GM19463 (cell line): ENCODE results near the gene MAP3K5.

Source experiments
- ATAC-seq: cut with Tn5 transposase; IDR thresholded peaks from one replicate; pipeline ENCODE4 v1.9.1; 2021; ENCODE audit warnings: mild to moderate bottlenecking, moderate library complexity; ENCODE audit not compliant: unreplicated experiment

The MAP3K5 gene

DNA sequence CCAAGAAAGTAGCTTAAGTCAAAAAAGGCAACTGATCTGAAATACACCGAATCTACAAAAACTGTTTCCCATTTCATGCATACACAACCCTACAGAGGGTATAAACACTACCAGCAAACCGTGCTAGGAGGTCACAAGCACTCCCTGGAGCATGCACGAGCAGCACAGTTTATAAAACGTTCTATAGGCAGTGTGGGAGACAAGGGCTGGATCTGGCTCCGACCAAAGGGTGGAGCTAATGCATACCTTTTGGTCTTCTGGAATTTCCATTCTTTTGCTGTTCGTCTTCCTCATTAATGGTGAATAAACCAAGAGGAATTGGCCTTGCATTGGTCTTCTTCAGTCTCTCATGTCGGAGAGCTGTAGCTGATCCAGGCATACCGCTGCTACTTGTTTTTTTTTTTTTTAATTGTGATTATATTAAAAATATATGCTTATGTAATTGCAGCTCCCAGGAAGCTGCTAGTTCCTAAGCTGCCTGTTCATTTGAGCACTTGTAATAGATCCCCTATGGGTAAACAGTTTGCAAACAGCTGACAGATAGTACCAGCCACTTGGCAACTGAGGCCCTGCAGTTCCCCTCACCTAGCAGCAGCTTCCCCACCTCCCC, 266.6 kb downstream of the MAP3K5 start:
- no peak for ATAC-seq

DNA sequence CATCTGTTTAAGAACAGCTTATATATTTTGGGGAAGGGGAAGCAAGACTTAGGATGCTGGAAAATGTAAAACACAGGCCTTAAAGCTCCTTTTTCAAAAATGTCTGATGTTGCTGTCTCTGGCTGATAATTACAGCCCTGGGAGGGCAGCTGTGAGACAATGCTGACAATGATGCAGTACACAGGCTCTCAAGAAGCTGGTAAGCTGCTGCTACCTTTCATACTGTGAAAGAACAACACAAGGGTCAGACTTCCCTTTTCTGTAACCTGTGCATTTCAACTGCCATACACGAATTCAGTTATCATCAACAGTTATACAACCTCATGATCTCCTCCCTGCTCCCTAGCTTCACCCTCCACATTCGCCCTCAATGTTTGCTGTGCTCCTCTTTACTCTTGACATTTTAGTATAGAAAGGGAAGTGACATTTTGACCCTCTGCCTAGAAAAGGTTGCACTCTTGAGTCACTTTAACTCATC, 267.3 kb downstream of the MAP3K5 start:
- no peak for ATAC-seq

DNA sequence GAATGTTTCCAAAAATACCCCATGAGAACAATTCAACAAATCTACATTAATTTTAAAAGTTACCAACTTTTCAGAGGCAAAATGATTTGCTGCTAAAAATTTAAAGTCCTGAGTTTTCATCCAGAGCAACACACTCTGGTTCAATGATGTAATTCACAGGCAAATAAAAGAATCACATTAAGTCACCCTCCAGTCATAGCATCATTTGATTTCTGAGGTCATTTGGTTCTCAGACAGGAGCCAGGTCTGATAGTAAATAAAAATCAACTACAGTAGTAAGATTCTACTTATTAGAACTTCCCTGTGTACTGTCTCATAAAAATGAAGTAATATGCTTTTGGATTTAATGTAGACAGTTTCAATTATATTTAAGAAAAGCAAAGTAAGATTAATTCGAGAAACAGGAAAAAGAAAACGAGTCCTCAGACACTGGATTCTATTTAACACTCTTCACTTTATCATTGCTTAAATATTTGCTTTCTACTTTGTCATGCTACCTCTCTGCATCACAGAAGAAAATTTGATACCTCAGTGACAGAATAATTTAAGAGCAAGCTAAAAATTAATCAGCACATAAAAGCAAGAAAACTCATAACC, 267.8 kb downstream of the MAP3K5 start:
- no peak for ATAC-seq

DNA sequence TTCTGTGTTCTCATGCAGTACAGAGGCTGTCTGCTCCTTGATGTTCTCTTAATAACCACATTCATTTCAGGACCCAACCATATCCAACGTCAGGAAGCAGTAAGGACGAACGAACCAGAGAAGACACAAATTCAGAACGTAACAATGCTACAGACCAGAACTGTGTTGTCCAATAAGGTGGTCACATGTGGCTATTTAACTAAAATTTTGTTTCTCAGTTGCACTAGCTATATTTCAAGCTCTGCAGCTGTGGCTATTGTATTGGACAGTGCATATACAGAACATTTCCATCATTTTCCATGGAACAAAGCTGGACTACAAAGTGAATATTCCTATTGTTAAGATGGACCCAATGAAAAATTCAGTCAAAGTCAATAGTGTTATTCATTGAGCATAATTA, 269.1 kb downstream of the MAP3K5 start:
- ATAC-seq, result no peak

DNA sequence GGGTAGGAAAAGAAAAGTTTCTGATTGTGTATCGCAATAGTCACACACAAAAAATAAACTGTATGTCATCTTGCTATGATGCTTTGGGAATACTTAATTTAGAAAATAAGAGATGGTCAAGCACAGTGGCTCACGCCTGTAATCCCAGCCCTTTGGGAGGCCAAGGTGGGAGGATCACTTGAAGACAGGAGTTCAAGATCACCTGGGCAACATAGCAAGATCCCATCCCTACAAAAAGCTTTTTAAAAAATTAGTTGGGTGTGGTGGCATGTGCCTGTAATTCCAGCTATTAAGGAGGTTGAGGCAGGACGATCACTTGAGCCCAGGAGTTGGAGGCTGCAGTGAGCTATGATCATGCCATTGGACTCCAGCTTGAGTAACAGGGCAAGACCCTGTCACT, 269.6 kb downstream of the MAP3K5 start:
- ATAC-seq, result no peak

DNA sequence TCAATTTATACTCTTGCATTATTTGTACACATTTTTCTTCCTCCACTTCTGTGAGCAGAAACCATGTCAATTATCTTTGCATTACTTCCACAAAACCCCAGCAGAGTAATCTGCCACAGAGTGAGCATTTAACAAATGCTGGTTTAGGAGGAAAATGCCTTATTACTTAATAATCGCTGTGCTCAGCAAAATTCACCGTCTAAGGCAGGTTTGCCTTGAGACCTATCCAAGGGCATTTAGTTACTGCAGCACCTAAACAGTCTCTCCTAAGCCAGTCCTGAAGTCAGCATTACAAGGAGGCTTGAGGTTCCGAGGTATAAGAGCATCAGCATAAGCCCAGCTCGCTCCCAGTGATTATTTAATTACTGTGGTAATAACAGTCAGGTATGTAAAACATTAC, 270.4 kb downstream of the MAP3K5 start:
- no peak for ATAC-seq

DNA sequence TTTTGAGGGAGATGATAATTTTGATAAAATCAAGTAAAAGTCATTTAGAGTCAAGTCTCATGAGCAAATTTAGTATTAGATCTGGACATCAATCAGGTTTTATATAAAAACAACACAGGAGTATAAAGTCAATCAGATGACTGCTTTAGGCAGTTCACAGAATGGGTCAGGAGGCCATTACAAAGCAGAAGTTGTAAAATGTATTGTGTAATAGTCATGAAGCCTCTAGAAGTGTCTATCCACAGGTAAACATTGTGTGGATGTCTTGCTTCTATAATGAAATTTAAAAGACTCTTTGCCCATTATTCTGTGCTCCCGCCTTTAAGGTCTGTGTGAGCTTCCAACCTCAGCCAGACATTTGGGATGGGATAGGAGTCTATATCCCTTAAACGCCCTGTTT, 270.9 kb downstream of the MAP3K5 start:
- ATAC-seq, result no peak

DNA sequence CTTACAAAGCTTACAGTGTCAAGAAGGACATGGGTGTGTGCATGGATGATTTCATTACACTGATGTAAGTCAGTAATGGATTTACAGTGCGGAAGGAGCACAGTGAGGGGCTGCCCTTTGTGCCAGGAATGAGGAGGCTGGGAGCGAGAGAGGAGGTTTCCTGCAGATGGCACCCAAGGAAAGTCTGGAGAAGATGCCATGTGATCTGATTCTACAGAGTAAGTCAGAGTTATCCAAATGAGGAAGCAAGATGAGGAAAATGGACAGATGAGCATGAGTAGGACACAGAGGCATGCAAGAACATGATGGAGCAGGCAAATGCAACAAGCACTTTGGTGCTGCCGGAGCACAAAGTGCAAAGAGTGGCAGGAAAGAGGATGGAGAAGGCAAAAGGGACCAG, 271.8 kb downstream of the MAP3K5 start:
- no peak for ATAC-seq

DNA sequence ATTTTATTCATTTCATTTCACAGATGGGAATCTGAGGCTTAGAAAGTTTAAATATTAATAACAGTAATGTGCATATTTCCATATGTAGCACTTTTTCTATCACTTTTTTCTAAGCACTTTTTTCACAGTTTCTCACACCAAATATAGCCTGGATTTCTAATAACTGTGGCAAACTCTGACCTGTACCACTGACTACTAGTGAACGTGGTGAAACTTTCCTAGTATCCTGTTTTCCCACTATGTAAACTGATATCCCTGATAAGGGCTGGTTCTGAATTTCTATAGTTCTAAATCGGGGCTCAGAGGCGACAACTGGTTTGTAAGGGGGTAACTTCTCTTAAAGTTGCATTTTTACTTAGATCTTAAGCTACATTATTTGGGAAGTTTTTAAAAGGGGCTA, 274.7 kb downstream of the MAP3K5 start:
- ATAC-seq, result no peak

DNA sequence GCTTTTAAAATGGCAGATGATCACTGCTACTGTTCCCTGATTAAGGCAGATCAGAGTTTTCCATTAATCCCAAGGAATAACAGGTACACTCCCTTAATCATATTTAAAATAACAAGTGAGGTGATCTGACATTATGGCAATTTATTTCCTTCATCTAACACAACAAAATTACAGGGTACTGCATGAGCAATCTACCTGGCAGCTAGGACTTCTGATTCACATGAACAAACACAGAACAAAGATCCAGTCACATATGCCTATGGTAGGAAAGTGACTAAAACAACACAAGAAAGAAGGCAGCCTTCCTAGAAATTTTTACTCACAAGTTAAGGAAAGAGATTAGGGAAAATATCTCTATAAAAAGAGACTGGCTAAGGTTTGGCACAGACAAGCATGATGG, 275.3 kb downstream of the MAP3K5 start:
- no peak for ATAC-seq

DNA sequence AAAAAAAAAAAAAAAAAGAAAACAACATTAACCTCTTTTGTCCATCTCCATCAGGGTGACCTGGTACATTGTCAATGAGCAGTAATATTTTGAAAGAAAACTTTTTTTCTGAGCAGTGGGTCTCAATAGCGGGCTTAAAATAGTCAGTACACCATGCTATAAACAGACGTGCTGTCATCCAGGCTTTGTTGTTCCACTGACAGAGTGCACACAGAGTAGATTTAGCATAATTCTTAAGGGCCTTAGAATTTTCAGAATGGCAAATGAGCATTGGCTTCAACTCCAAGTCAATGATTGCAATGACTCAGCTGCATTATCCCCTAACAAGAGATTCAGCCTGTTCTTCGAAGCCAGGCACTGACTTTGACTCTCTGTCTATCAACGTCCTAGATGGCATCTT, 277.7 kb downstream of the MAP3K5 start:
- ATAC-seq, result no peak

DNA sequence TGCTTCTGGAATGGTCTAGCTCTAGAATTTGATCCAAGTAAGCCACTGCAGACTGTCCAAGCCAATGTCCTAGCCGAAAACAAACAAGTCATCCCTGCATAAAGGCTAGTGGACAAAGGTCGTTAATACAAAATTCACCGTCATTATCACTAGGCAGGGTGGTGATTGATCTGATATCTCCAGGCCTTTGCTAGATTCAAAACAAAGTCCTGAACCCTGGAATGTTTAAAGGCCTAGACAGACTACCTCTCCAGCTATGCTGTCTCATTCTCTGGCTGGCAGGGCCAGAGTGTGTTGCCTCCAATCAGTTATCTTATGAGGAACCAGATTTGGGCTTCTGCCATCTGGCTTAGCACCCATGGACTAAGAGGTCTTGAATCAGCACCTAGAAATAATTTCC, 280.4 kb downstream of the MAP3K5 start:
- no peak for ATAC-seq

DNA sequence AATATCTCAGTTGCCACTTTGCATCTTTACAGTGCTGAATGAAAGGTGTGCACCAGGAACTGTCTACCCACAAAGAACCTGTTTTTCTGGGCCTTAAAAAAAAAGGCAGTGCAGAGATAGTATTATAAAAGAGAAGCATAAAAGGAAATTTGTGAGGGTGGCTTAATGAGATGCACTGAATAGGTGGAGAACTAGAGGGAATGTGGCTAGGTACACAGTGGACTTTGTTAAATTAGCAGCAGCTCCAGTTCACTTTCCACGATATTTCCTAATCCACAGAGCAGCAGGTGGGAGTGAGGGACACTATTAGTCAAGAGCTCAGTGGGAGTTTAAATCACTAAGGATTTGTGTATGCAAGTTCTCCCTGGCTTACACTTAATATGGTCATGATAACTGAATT, 280.9 kb downstream of the MAP3K5 start:
- no peak for ATAC-seq

DNA sequence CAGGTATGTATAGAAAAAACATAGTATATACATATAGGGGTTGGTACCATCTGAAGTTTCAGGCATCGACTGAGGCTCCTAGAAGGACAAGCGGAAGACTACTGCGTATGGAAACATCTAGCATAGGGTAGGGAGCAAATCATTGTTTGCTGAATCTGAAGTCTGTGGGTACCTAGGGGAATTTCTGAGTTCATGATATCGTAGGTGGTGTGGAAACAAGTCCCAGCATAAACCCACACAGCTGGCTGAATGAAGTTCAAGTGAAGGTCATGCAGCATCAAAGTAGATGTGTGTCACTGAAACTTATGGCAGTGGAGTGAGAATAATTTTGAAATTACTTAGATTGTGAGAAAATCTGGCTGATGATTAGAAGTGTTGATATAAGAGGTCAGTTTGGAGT, 281.5 kb downstream of the MAP3K5 start:
- ATAC-seq, result no peak

DNA sequence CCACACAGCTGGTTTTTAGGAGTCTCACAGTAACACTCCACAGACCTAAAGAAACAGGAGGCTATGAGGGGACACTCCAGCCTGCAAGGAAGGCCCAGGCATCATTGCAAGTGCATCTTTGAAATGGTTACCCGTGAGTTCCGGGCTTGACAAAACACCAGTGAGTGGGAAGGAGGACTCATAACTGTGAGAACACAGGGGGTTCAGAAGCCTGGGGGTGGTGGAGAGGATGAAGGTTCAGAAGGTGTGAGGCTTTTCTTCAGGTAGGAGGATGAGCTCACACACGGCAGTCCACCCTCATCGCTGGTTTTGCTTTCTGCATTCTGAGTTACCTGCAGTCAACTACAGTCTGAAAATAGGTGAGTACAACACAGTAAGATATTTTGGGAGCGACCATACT, 282.0 kb downstream of the MAP3K5 start:
- ATAC-seq, result no peak

DNA sequence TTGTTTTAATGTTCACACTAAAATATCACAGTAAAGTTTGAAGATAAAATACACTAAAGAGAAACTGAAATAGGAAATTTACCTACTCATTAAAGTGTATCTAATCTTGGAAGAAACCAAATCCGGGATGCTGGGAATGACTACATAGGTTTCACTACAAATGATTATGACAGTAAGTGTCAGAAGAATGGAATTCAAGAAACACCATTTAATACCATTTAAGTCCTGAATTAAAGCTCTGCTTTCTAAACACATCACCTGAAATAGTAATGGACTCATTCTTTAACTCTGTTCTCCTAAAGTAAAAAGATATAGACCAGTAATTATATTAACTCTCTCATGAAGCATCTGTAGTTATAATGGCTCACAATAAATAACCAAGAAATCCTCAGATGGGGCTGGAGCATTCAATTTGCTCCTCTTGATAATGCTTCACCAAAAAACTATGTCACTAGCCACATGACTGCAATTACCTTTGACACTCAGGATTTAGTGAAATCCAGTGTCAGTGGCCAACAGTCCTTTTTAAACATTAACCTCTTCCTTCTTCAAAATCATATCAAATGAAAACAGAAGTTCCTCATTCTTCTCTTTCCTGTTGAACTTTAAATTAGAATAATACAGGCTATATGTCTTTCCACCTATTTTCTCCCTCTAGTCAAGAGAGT, 283.4 kb downstream of the MAP3K5 start:
- no peak for ATAC-seq
